Vagina (tissue), 2 donors: ENCODE measurements around the gene ECPAS. TPM values are rescaled to one million over a fixed set of nuclear protein-coding genes. Genes with fewer than 3 reads are reported as not detected.

Experiments used
- DNase-seq, 2 donors: peaks; one replicate each; pipeline ENCODE4 v3.0.0-alpha.2; 2017; ENCODE audit errors: extremely low spot score in 2 of 2
- H3K27ac ChIP-seq: fragments of 200-600 bp; sonication (generic); one replicate; pipeline ENCODE4 v1.5.1; 2019
- H3K27me3 ChIP-seq: fragments of 200-600 bp; sonication (generic); one replicate; pipeline ENCODE4 v1.5.1; 2019
- H3K36me3 ChIP-seq, 2 donors: fragments of 200-600 bp; sonication (generic); one replicate each; pipeline ENCODE4 v1.5.1; 2017 to 2019
- H3K4me1 ChIP-seq: fragments of 200-600 bp; sonication (generic); one replicate; pipeline ENCODE4 v1.5.1; 2019
- H3K4me3 ChIP-seq, 2 donors: fragments of 200-600 bp; sonication (generic); 1 replicate in 1 of 2; 2 replicates in 1 of 2; pipeline ENCODE4 v1.5.1; 2016 to 2019
- H3K9me3 ChIP-seq: fragments of 200-600 bp; sonication (generic); one replicate; pipeline ENCODE4 v1.5.1; 2019
- POLR2A ChIP-seq, 2 donors: fragments of 450-650 bp; IDR thresholded peaks; one replicate each; pipeline ENCODE4 v1.6.1; 2017; ENCODE audit warnings: antibody characterized with exemption in 2 of 2, mild to moderate bottlenecking in 2 of 2, moderate library complexity in 2 of 2
- POLR2AphosphoS5 ChIP-seq, 2 donors: sonication (generic); formaldehyde crosslinking; IDR thresholded peaks; one replicate each; pipeline ENCODE4 v1.9.0; 2017; ENCODE audit warnings: antibody characterized with exemption in 2 of 2, mild to moderate bottlenecking in 2 of 2, low read depth in 1 of 2; ENCODE audit not compliant: insufficient read depth in 1 of 2
- intact Hi-C: fragments of 100-400 bp; cut with DNase I; formaldehyde crosslinking; loops from one replicate; pipeline ENCODE4 v1.15.1; 2023
- total RNA-seq: library from RNA; depleted of rRNA; stranded (reverse); fragments of >200 nt; gene quantifications from one replicate; pipeline ENCODE4 v1.2.3, GENCODE V29; 2016
- TF ChIP-seq, protein P1 (sequence below), 3 experiments: fragments of 450-650 bp in 2 of 3; fragments of 200-600 bp in 1 of 3; sonication (generic) in 1 of 3; IDR thresholded peaks; one replicate each; pipeline ENCODE4 v1.5.1; 2017 to 2019; ENCODE audit warnings: antibody characterized with exemption in 3 of 3, mild to moderate bottlenecking in 2 of 3, moderate library complexity in 2 of 3

Gene ECPAS
- total RNA-seq, 1 donor from 2014 or later = 62.9 TPM

DNA sequence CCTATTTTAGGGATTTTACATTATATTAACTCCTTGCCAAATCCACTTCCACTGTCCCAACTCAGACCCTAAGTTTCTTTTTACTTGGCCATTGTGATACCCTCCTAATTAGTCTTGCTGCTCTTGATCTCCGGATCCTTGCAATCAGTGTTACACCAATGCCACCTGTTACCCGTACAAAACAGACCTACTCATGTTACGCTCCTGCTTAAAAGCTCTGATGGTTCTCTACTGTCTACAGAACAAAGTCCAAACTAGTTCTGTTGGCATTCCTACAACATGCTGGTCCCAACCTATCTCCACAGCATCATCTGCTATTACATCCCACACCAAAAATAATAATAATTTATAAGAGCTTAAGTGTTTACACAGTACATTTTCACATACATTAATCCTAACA, 9.8 kb downstream of the ECPAS start:
- intact Hi-C loops = no loop called here
- no peaks in the 10 kb centered on the region for H3K36me3 ChIP-seq
- no peak overlapping the region for H3K27ac ChIP-seq
- peaks cover 59% of the 10 kb centered on the region for H3K4me1 ChIP-seq
- H3K4me3 ChIP-seq = no peak overlapping the region
- no peaks in the 10 kb centered on the region for H3K27me3 ChIP-seq
- TF ChIP-seq, protein P1, sequence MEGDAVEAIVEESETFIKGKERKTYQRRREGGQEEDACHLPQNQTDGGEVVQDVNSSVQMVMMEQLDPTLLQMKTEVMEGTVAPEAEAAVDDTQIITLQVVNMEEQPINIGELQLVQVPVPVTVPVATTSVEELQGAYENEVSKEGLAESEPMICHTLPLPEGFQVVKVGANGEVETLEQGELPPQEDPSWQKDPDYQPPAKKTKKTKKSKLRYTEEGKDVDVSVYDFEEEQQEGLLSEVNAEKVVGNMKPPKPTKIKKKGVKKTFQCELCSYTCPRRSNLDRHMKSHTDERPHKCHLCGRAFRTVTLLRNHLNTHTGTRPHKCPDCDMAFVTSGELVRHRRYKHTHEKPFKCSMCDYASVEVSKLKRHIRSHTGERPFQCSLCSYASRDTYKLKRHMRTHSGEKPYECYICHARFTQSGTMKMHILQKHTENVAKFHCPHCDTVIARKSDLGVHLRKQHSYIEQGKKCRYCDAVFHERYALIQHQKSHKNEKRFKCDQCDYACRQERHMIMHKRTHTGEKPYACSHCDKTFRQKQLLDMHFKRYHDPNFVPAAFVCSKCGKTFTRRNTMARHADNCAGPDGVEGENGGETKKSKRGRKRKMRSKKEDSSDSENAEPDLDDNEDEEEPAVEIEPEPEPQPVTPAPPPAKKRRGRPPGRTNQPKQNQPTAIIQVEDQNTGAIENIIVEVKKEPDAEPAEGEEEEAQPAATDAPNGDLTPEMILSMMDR (IDR thresholded peaks at IDR 0.05) = no peak
- TF ChIP-seq POLR2A (IDR thresholded peaks at IDR 0.05) (no peak), POLR2AphosphoS5 (IDR thresholded peaks at IDR 0.05; ENCODE audit: insufficient read depth in 1 of 2, low read depth in 1 of 2) (no peak)
- no peaks in the 10 kb centered on the region for H3K9me3 ChIP-seq
- DNase-seq = no peak

DNA sequence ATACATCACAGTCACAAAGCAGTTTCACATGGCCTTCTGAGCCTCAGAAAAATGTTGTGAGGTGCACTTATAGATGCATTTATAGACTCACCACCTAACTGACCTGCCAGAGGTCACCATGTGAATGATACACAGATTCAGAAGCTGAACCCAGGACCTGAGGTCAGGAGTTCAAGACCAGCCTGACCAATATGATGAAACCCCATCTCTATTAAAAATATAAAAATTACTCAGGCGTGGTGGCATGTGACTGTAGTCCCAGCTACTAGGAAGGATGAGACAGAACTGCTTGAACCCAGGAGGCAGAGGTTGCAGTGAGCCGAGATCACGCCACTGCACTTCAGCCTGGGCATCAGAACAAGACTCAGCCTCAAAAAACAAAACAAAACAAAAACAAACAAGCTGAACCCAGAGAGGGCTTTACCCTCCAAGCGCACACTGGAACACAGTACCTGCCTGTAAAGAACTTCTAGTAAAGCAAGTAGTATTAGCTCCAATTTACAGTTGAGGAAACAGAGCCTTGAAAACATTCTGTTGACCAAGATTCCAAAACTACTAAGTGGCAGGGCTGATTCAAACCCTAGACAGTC, 16.3 kb downstream of the ECPAS start:
- Histone ChIP-seq H3K4me3 (no peak overlapping the region), H3K9me3 (no peaks in the 10 kb centered on the region), H3K36me3 (no peaks in the 10 kb centered on the region), H3K27ac (no peak overlapping the region), H3K27me3 (no peaks in the 10 kb centered on the region), H3K4me1 (peaks cover 44% of the 10 kb centered on the region)
- DNase-seq = no peak
- TF ChIP-seq POLR2AphosphoS5 (IDR thresholded peaks at IDR 0.05; ENCODE audit: insufficient read depth in 1 of 2, low read depth in 1 of 2) (no peak), POLR2A (IDR thresholded peaks at IDR 0.05) (no peak)
- TF ChIP-seq, protein P1 (IDR thresholded peaks at IDR 0.05) = no peak
- intact Hi-C loops = no loop called here

DNA sequence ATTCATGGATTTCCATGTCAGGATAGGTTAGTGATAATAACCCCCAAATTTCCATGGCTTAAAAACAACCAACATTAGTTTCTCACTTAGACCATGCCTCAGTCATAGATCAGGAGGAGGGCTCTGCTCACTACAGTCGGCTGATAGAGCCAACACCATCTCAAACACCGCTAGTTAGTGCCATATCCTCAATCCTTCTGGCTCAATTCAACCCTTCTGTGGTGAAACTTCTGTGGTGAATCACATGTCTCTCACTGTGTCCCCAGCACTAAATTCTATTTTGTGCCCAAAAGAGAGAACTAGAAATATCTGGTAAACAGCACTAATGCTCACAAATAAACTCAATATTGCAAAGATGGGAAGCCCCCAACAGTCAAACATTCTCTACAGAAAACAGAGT, 21.1 kb downstream of the ECPAS start:
- H3K27ac ChIP-seq = no peak overlapping the region
- TF ChIP-seq POLR2A (IDR thresholded peaks at IDR 0.05) (no peak), POLR2AphosphoS5 (IDR thresholded peaks at IDR 0.05; ENCODE audit: insufficient read depth in 1 of 2, low read depth in 1 of 2) (no peak)
- TF ChIP-seq, protein P1 (IDR thresholded peaks at IDR 0.05) = no peak
- H3K9me3 ChIP-seq = no peaks in the 10 kb centered on the region
- no peak overlapping the region for H3K4me3 ChIP-seq
- intact Hi-C loops = no loop called here
- no peaks in the 10 kb centered on the region for H3K27me3 ChIP-seq
- DNase-seq = no peak
- peaks cover 40% of the 10 kb centered on the region for H3K4me1 ChIP-seq
- no peaks in the 10 kb centered on the region for H3K36me3 ChIP-seq

DNA sequence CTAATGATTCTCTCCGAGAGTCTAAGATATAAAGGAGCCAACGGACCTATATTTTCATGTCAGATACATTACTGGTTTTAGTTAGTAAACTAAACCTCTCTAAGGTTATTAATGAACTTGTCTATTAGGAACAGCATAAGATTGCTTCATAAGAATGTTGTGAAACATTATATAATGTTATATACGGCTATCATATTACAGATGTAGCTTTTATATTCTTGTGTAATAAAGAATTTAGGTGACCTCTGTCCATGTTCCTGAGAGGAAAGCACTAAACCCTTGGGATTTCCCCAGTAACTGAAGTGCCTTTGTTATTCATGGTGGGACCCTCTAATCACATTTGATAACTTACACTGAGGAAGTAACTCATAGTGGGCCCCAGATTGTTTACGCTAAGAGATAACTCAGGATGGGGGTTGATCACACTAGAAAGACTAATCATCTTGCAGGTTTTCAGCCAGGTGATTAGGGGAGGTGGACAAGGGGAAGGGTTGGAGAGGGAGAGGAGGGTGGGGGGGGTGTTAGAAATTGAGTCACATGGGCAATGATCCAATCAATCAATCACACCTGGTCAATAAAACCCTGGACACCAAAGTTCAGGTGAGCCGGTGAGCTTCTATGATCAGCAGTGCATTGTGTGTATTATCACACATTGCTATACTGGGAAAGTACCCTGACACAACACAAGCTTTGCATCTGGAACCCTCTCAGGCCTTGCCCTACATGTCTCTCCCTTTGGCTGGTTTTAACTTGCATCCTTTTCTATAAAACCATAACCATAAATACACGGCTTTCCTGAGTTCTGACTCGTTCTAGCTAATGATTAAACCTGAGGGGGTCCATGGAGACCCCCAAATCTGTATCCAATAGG, 25.8 kb downstream of the ECPAS start:
- H3K4me3 ChIP-seq = no peak overlapping the region
- H3K4me1 ChIP-seq = peaks cover 59% of the 10 kb centered on the region
- H3K9me3 ChIP-seq = no peaks in the 10 kb centered on the region
- no peak for TF ChIP-seq POLR2AphosphoS5 (IDR thresholded peaks at IDR 0.05; ENCODE audit: insufficient read depth in 1 of 2, low read depth in 1 of 2)
- TF ChIP-seq, protein P1 (IDR thresholded peaks at IDR 0.05) = no peak
- TF ChIP-seq POLR2A (IDR thresholded peaks at IDR 0.05) = no peak
- intact Hi-C loops = no loop called here
- no peaks in the 10 kb centered on the region for H3K36me3 ChIP-seq
- DNase-seq = no peak
- no peak overlapping the region for H3K27ac ChIP-seq
- no peaks in the 10 kb centered on the region for H3K27me3 ChIP-seq

DNA sequence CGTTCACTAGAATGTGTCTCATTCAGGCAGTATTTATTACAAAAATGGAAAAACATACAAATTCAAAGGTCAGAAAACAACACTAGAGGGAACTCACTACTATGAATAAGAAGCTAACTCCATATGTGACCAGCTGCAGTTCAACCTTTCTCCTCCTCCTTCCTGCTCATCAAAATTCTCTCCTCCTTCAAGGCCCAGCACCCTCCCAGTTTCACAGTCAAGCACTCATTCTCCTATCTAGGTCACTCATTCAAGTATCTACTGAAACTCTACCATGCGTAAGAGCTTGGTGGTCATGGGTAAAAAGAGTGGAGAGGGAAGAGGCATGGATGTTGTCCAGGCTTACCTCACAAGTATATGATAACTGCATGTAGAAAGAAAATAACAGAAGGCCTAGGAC, 27.7 kb downstream of the ECPAS start:
- Histone ChIP-seq H3K4me3 (no peak overlapping the region), H3K9me3 (no peaks in the 10 kb centered on the region), H3K27ac (no peak overlapping the region), H3K27me3 (no peaks in the 10 kb centered on the region), H3K36me3 (no peaks in the 10 kb centered on the region), H3K4me1 (peaks cover 59% of the 10 kb centered on the region)
- intact Hi-C loops = no loop called here
- no peak for DNase-seq
- TF ChIP-seq POLR2A (IDR thresholded peaks at IDR 0.05) (no peak), POLR2AphosphoS5 (IDR thresholded peaks at IDR 0.05; ENCODE audit: insufficient read depth in 1 of 2, low read depth in 1 of 2) (no peak)
- TF ChIP-seq, protein P1 (IDR thresholded peaks at IDR 0.05) = no peak
